Vagina (tissue), 2 donors: Measurements from ENCODE around the gene QRICH2. TPM values are rescaled to one million over a fixed set of nuclear protein-coding genes. Genes with fewer than 3 reads are reported as not detected.
"Not testable (repeated sequence)": the region's sequence is repeated elsewhere in the genome, so short reads cannot be mapped to it uniquely, and the experiment has no call there.

Source experiments
- DNase-seq, 2 donors: peaks; one replicate each; pipeline ENCODE4 v3.0.0-alpha.2; 2017; ENCODE audit errors: extremely low spot score in 2 of 2
- H3K27ac ChIP-seq: fragments of 200-600 bp; sonication (generic); one replicate; pipeline ENCODE4 v1.5.1; 2019
- H3K27me3 ChIP-seq: fragments of 200-600 bp; sonication (generic); one replicate; pipeline ENCODE4 v1.5.1; 2019
- H3K36me3 ChIP-seq, 2 donors: fragments of 200-600 bp; sonication (generic); one replicate each; pipeline ENCODE4 v1.5.1; 2017 to 2019
- H3K4me1 ChIP-seq: fragments of 200-600 bp; sonication (generic); one replicate; pipeline ENCODE4 v1.5.1; 2019
- H3K4me3 ChIP-seq, 2 donors: fragments of 200-600 bp; sonication (generic); 1 replicate in 1 of 2; 2 replicates in 1 of 2; pipeline ENCODE4 v1.5.1; 2016 to 2019
- H3K9me3 ChIP-seq: fragments of 200-600 bp; sonication (generic); one replicate; pipeline ENCODE4 v1.5.1; 2019
- CTCF ChIP-seq, 3 experiments: fragments of 450-650 bp in 2 of 3; fragments of 200-600 bp in 1 of 3; sonication (generic) in 1 of 3; IDR thresholded peaks; one replicate each; pipeline ENCODE4 v1.5.1; 2017 to 2019; ENCODE audit warnings: antibody characterized with exemption in 3 of 3, mild to moderate bottlenecking in 2 of 3, moderate library complexity in 2 of 3
- POLR2A ChIP-seq, 2 donors: fragments of 450-650 bp; IDR thresholded peaks; one replicate each; pipeline ENCODE4 v1.6.1; 2017; ENCODE audit warnings: antibody characterized with exemption in 2 of 2, mild to moderate bottlenecking in 2 of 2, moderate library complexity in 2 of 2
- POLR2AphosphoS5 ChIP-seq, 2 donors: sonication (generic); formaldehyde crosslinking; IDR thresholded peaks; one replicate each; pipeline ENCODE4 v1.9.0; 2017; ENCODE audit warnings: antibody characterized with exemption in 2 of 2, mild to moderate bottlenecking in 2 of 2, low read depth in 1 of 2; ENCODE audit not compliant: insufficient read depth in 1 of 2
- intact Hi-C: fragments of 100-400 bp; cut with DNase I; formaldehyde crosslinking; loops from one replicate; pipeline ENCODE4 v1.15.1; 2023
- total RNA-seq: library from RNA; depleted of rRNA; stranded (reverse); fragments of >200 nt; gene quantifications from one replicate; pipeline ENCODE4 v1.2.3, GENCODE V29; 2016

QRICH2 gene
- total RNA-seq, 1 donor from 2014 or later: 10.8 TPM

- intact Hi-C loops: no loop called here
- no peak overlapping the region for H3K4me3 ChIP-seq
- no peak for DNase-seq
These were observed 57.9 kb downstream of the QRICH2 start for GRCh38 chr17:76250141-76250540.

DNA sequence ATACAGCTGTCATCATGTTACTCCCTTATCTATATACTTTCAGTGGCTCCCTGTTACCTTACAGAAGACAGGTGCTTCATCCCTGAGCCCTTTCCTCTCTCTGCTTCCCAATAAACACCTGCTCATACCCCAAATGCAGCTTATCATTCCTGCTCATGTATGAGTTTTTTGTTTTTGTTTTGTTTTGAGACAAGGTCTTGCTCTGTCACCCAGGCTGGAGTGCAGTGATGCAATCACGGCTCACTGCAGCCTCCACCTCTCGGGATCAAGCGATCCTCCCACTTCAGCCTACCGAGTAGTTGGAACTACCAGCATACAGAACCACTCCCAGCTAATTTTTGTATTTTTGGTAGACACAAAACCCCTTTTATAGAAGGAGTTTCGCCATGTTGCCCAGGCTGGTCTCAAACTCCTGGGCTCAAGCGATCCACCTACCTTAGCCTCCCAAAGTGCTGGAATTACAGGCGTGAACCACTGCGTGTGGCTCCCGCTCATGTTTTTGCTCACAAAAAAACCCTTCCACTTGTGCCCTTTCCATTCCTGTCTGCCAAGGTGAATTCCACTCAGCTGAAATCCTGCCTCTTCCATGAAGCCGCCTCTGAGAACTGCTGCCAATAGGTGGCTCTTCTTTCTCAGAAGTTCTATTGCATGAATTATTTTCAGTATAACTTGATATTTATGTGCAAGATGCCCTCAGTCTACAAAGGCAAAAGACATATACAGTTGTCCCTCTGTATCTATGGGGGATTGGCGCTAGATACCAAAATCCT is 59.9 kb downstream of the QRICH2 start:
- TF ChIP-seq POLR2AphosphoS5 (IDR thresholded peaks at IDR 0.05; ENCODE audit: insufficient read depth in 1 of 2, low read depth in 1 of 2): no peak
- no peak for TF ChIP-seq CTCF (IDR thresholded peaks at IDR 0.05)
- no peak for TF ChIP-seq POLR2A (IDR thresholded peaks at IDR 0.05)
- no peak overlapping the region for H3K4me3 ChIP-seq
- no peak overlapping the region for H3K27ac ChIP-seq
- DNase-seq: no peak
- H3K36me3 ChIP-seq: no peaks in the 10 kb centered on the region
- H3K27me3 ChIP-seq: no peaks in the 10 kb centered on the region
- no peaks in the 10 kb centered on the region for H3K9me3 ChIP-seq
- intact Hi-C loops: no loop called here
- H3K4me1 ChIP-seq: peaks cover 12% of the 10 kb centered on the region

More at GRCh38 chr17:76250141-76250540, 57.9 kb downstream of the QRICH2 start:
- no peaks in the 10 kb centered on the region for H3K27me3 ChIP-seq
- no peaks in the 10 kb centered on the region for H3K36me3 ChIP-seq
- no peak for TF ChIP-seq POLR2AphosphoS5 (IDR thresholded peaks at IDR 0.05; ENCODE audit: insufficient read depth in 1 of 2, low read depth in 1 of 2)
- TF ChIP-seq CTCF (IDR thresholded peaks at IDR 0.05): no peak
- no peak for TF ChIP-seq POLR2A (IDR thresholded peaks at IDR 0.05)
- peaks cover 12% of the 10 kb centered on the region for H3K4me1 ChIP-seq
- no peak overlapping the region for H3K27ac ChIP-seq
- no peaks in the 10 kb centered on the region for H3K9me3 ChIP-seq

GRCh38 chr17:76247304-76247703 is 60.8 kb downstream of the QRICH2 start:
- H3K36me3 ChIP-seq: no peaks in the 10 kb centered on the region
- H3K27me3 ChIP-seq: no peaks in the 10 kb centered on the region
- TF ChIP-seq CTCF (IDR thresholded peaks at IDR 0.05) (no peak), POLR2AphosphoS5 (IDR thresholded peaks at IDR 0.05; ENCODE audit: insufficient read depth in 1 of 2, low read depth in 1 of 2) (no peak), POLR2A (IDR thresholded peaks at IDR 0.05) (no peak)
- no peaks in the 10 kb centered on the region for H3K9me3 ChIP-seq
- no peak for DNase-seq
- H3K4me1 ChIP-seq: peaks cover 10% of the 10 kb centered on the region
- no peak overlapping the region for H3K27ac ChIP-seq
- no peak overlapping the region for H3K4me3 ChIP-seq
- intact Hi-C loops: no loop called here

DNA sequence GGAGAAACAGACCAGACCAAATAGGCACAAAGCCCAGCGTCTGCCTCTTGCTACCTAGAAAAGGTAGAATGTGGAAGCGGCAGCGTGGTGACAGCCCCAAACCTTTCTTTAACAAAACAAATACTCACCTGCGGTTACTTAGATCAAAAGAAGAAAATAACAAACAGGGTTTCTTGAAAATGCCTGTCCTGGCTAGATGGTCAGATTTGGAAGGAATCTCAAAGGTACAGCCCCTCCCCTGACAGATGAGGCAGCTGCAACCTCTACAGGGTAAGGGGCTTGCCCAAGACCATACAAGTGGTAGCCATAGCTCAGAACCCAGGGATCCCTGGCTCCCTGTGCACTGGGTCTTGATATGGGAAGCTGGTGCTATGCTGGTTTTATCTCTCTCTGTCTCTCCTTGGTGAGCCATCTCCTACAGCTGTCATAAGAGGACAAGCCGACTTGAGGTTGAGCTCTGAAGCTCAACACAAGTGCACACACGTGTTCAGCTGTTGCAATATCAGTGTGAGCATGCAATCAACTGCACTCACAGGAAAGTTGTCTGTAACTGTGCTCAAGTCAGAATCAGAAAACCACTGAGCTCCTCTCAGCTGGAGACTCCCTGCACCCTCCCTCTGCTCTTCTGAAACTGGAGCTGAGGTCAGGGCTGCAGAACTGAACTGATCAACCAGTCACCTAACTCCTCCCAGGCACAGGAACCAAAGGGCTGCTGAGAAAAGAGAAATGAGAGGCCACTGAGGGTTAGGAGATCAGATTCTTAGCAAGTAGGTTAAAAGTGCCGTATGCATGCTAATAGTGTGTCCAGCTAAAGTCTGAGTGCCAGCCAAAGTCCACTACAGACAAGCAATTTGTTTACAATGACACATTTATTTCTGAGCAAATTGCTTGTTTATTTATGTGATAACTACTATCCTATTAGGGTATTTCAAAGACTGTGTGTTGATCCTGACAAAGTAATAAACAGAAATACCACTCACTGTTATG is 61.7 kb downstream of the QRICH2 start:
- H3K36me3 ChIP-seq: no peaks in the 10 kb centered on the region
- intact Hi-C loops: no loop called here
- TF ChIP-seq CTCF (IDR thresholded peaks at IDR 0.05) (no peak), POLR2A (IDR thresholded peaks at IDR 0.05) (no peak), POLR2AphosphoS5 (IDR thresholded peaks at IDR 0.05; ENCODE audit: insufficient read depth in 1 of 2, low read depth in 1 of 2) (no peak)
- H3K27ac ChIP-seq: no peak overlapping the region
- H3K27me3 ChIP-seq: no peaks in the 10 kb centered on the region
- H3K9me3 ChIP-seq: no peaks in the 10 kb centered on the region
- no peak overlapping the region for H3K4me3 ChIP-seq
- DNase-seq: no peak
- H3K4me1 ChIP-seq: peaks cover under 1% of the 10 kb centered on the region

- H3K27ac ChIP-seq, H3K4me3 ChIP-seq, H3K9me3 ChIP-seq, H3K36me3 ChIP-seq, DNase-seq, H3K4me1 ChIP-seq, intact Hi-C loops, H3K27me3 ChIP-seq: not testable (repeated sequence)
These were observed 63.4 kb downstream of the QRICH2 start for GRCh38 chr17:76244721-76245120.
